Memory B cell (primary cell): ENCODE measurements around the gene CD53.

Experiments used
- ATAC-seq: fragments of 150-1000 bp; cut with Tn5 transposase; 2 replicates; pipeline ENCODE4 v1.10.0; 2021; ENCODE audit warnings: low read depth, mild to moderate bottlenecking, moderate library complexity
- DNase-seq, 2 donors: peaks; one replicate each; pipeline ENCODE4 v3.0.0; 2022; ENCODE audit warnings: low spot score in 2 of 2
- H3K27ac Mint-ChIP-seq: one replicate; pipeline ENCODE4 v1.8.0; 2022; ENCODE audit warnings: mild to moderate bottlenecking, moderate library complexity, mixed read lengths
- H3K27me3 Mint-ChIP-seq: one replicate; pipeline ENCODE4 v1.8.0; 2022; ENCODE audit warnings: mixed read lengths
- H3K36me3 Mint-ChIP-seq: one replicate; pipeline ENCODE4 v1.8.0; 2022; ENCODE audit warnings: mild to moderate bottlenecking, mixed read lengths
- H3K4me1 Mint-ChIP-seq: one replicate; pipeline ENCODE4 v1.8.0; 2022; ENCODE audit warnings: mixed read lengths
- H3K4me3 Mint-ChIP-seq: one replicate; pipeline ENCODE4 v1.8.0; 2022; ENCODE audit warnings: mild to moderate bottlenecking, moderate library complexity, mixed read lengths
- H3K9me3 Mint-ChIP-seq: one replicate; pipeline ENCODE4 v1.8.0; 2022; ENCODE audit warnings: mixed read lengths

CD53 gene

GRCh38 chr1:110880708-110881374 is 7.9 kb downstream of the CD53 start:
- Mint-ChIP-seq H3K36me3 (peaks cover 49% of the 10 kb centered on the region), H3K27me3 (no peaks in the 10 kb centered on the region), H3K27ac (peak overlapping the region; percentile 90), H3K4me1 (peaks cover 56% of the 10 kb centered on the region), H3K4me3 (peak overlapping the region; percentile 71), H3K9me3 (no peaks in the 10 kb centered on the region)
- DNase-seq (no peak), ATAC-seq (peak; percentile 74)

- ATAC-seq, result no peak
- peaks cover 51% of the 10 kb centered on the region for H3K36me3 Mint-ChIP-seq
- H3K4me1 Mint-ChIP-seq, result peaks cover 63% of the 10 kb centered on the region
- no peak for DNase-seq
- H3K4me3 Mint-ChIP-seq, result peak overlapping the region; percentile 52
- H3K27ac Mint-ChIP-seq, result peak overlapping the region; percentile 82
- no peaks in the 10 kb centered on the region for H3K27me3 Mint-ChIP-seq
- H3K9me3 Mint-ChIP-seq, result peaks cover 2% of the 10 kb centered on the region
These were observed 15.1 kb downstream of the CD53 start for GRCh38 chr1:110888049-110888448.

- H3K27ac Mint-ChIP-seq, result peak overlapping the region; percentile 82
- H3K36me3 Mint-ChIP-seq, result peaks cover 54% of the 10 kb centered on the region
- ATAC-seq, result no peak
- peaks cover 2% of the 10 kb centered on the region for H3K9me3 Mint-ChIP-seq
- H3K27me3 Mint-ChIP-seq, result no peaks in the 10 kb centered on the region
- no peak overlapping the region for H3K4me3 Mint-ChIP-seq
- H3K4me1 Mint-ChIP-seq, result peaks cover 64% of the 10 kb centered on the region
- no peak for DNase-seq
These were observed 15.7 kb downstream of the CD53 start for GRCh38 chr1:110888641-110889040.

GRCh38 chr1:110890474-110891196 is 17.7 kb downstream of the CD53 start:
- DNase-seq (no peak), ATAC-seq (no peak)
- Mint-ChIP-seq H3K27ac (peak overlapping the region; percentile 83), H3K9me3 (peaks cover 2% of the 10 kb centered on the region), H3K36me3 (peaks cover 59% of the 10 kb centered on the region), H3K27me3 (no peaks in the 10 kb centered on the region), H3K4me1 (peaks cover 69% of the 10 kb centered on the region), H3K4me3 (no peak overlapping the region)

GRCh38 chr1:110893908-110894490 is 21.1 kb downstream of the CD53 start:
- peaks cover 54% of the 10 kb centered on the region for H3K36me3 Mint-ChIP-seq
- H3K4me1 Mint-ChIP-seq, result peaks cover 60% of the 10 kb centered on the region
- H3K27ac Mint-ChIP-seq, result peak overlapping the region; percentile 59
- DNase-seq (no peak), ATAC-seq (peak; percentile 57)
- no peak overlapping the region for H3K4me3 Mint-ChIP-seq
- no peaks in the 10 kb centered on the region for H3K9me3 Mint-ChIP-seq
- H3K27me3 Mint-ChIP-seq, result no peaks in the 10 kb centered on the region

- peak overlapping the region; percentile 43 for H3K4me3 Mint-ChIP-seq
- peak overlapping the region; percentile 92 for H3K27ac Mint-ChIP-seq
- no peaks in the 10 kb centered on the region for H3K27me3 Mint-ChIP-seq
- H3K36me3 Mint-ChIP-seq, result peaks cover 62% of the 10 kb centered on the region
- DNase-seq, result no peak
- H3K4me1 Mint-ChIP-seq, result peaks cover 59% of the 10 kb centered on the region
- H3K9me3 Mint-ChIP-seq, result no peaks in the 10 kb centered on the region
- peak; percentile 53 for ATAC-seq
These were observed 23.1 kb downstream of the CD53 start for GRCh38 chr1:110896090-110896489.

GRCh38 chr1:110897681-110898080 is 24.7 kb downstream of the CD53 start:
- no peak for ATAC-seq
- no peak overlapping the region for H3K4me3 Mint-ChIP-seq

GRCh38 chr1:110898734-110899457 is 25.9 kb downstream of the CD53 start:
- no peaks in the 10 kb centered on the region for H3K9me3 Mint-ChIP-seq
- H3K36me3 Mint-ChIP-seq, result peaks cover 45% of the 10 kb centered on the region
- no peak for ATAC-seq
- DNase-seq, result no peak
- no peak overlapping the region for H3K4me3 Mint-ChIP-seq
- no peaks in the 10 kb centered on the region for H3K27me3 Mint-ChIP-seq
- peaks cover 50% of the 10 kb centered on the region for H3K4me1 Mint-ChIP-seq
- peak overlapping the region; percentile 65 for H3K27ac Mint-ChIP-seq

More at GRCh38 chr1:110897681-110898080, 24.7 kb downstream of the CD53 start:
- DNase-seq, result no peak
- Mint-ChIP-seq H3K27me3 (no peaks in the 10 kb centered on the region), H3K36me3 (peaks cover 55% of the 10 kb centered on the region), H3K9me3 (no peaks in the 10 kb centered on the region), H3K4me1 (peaks cover 52% of the 10 kb centered on the region), H3K27ac (no peak overlapping the region)

- DNase-seq (no peak), ATAC-seq (no peak)
- H3K27ac Mint-ChIP-seq, result peak overlapping the region; percentile 65
- no peaks in the 10 kb centered on the region for H3K27me3 Mint-ChIP-seq
- no peaks in the 10 kb centered on the region for H3K9me3 Mint-ChIP-seq
- peaks cover 48% of the 10 kb centered on the region for H3K4me1 Mint-ChIP-seq
- H3K36me3 Mint-ChIP-seq, result peaks cover 40% of the 10 kb centered on the region
- no peak overlapping the region for H3K4me3 Mint-ChIP-seq
These were observed 26.5 kb downstream of the CD53 start for GRCh38 chr1:110899458-110899843.

GRCh38 chr1:110902820-110903463 is 30.0 kb downstream of the CD53 start:
- H3K4me1 Mint-ChIP-seq, result peaks cover 43% of the 10 kb centered on the region
- DNase-seq (no peak), ATAC-seq (no peak)
- peak overlapping the region; percentile 84 for H3K27ac Mint-ChIP-seq
- peaks cover 22% of the 10 kb centered on the region for H3K36me3 Mint-ChIP-seq
- peaks cover 6% of the 10 kb centered on the region for H3K9me3 Mint-ChIP-seq
- no peak overlapping the region for H3K4me3 Mint-ChIP-seq
- H3K27me3 Mint-ChIP-seq, result no peaks in the 10 kb centered on the region

GRCh38 chr1:110903853-110904500 is 31.0 kb downstream of the CD53 start:
- Mint-ChIP-seq H3K36me3 (peaks cover 19% of the 10 kb centered on the region), H3K9me3 (peaks cover 6% of the 10 kb centered on the region), H3K27ac (peak overlapping the region; percentile 72), H3K27me3 (no peaks in the 10 kb centered on the region), H3K4me3 (no peak overlapping the region), H3K4me1 (peaks cover 39% of the 10 kb centered on the region)
- no peak for DNase-seq
- no peak for ATAC-seq

- DNase-seq (no peak), ATAC-seq (no peak)
- Mint-ChIP-seq H3K4me3 (no peak overlapping the region), H3K36me3 (no peaks in the 10 kb centered on the region), H3K27ac (no peak overlapping the region), H3K9me3 (no peaks in the 10 kb centered on the region), H3K27me3 (no peaks in the 10 kb centered on the region), H3K4me1 (no peaks in the 10 kb centered on the region)
These were observed 39.8 kb downstream of the CD53 start for GRCh38 chr1:110912784-110913183.

GRCh38 chr1:110914676-110915075 is 41.7 kb downstream of the CD53 start:
- DNase-seq (no peak), ATAC-seq (no peak)
- Mint-ChIP-seq H3K27ac (no peak overlapping the region), H3K9me3 (no peaks in the 10 kb centered on the region), H3K36me3 (no peaks in the 10 kb centered on the region), H3K27me3 (no peaks in the 10 kb centered on the region), H3K4me3 (no peak overlapping the region), H3K4me1 (no peaks in the 10 kb centered on the region)
